GM18498 (cell line): ENCODE data around the gene PBX3.

Source experiments
- ATAC-seq: cut with Tn5 transposase; IDR thresholded peaks from one replicate; pipeline ENCODE4 v1.9.1; 2021; ENCODE audit warnings: mild to moderate bottlenecking, moderate library complexity; ENCODE audit not compliant: unreplicated experiment

PBX3 gene

GRCh38 chr9:125942125-125942524 lies 195.0 kb downstream of the PBX3 start:
- ATAC-seq = no peak

- ATAC-seq = no peak
These were observed 196.7 kb downstream of the PBX3 start for GRCh38 chr9:125943831-125944230.

GRCh38 chr9:125946397-125946796 lies 199.2 kb downstream of the PBX3 start:
- ATAC-seq = no peak

- ATAC-seq = no peak
These were observed 201.9 kb downstream of the PBX3 start for GRCh38 chr9:125948887-125949596.

- ATAC-seq = no peak
These were observed 202.7 kb downstream of the PBX3 start for GRCh38 chr9:125949703-125950460.

GRCh38 chr9:125950880-125951471 lies 203.8 kb downstream of the PBX3 start:
- no peak for ATAC-seq

- no peak for ATAC-seq
These were observed 206.3 kb downstream of the PBX3 start for GRCh38 chr9:125953314-125954019.

GRCh38 chr9:125956102-125956501 lies 208.9 kb downstream of the PBX3 start:
- no peak for ATAC-seq

- no peak for ATAC-seq
These were observed 212.1 kb downstream of the PBX3 start for GRCh38 chr9:125959315-125959714.

GRCh38 chr9:125959951-125960619 lies 212.9 kb downstream of the PBX3 start:
- ATAC-seq = no peak

- no peak for ATAC-seq
These were observed 213.5 kb downstream of the PBX3 start for GRCh38 chr9:125960626-125961025.

GRCh38 chr9:125961072-125961471 lies 213.9 kb downstream of the PBX3 start:
- no peak for ATAC-seq

- ATAC-seq = no peak
These were observed 216.8 kb downstream of the PBX3 start for GRCh38 chr9:125963932-125964331.

GRCh38 chr9:125964702-125965225 lies 217.6 kb downstream of the PBX3 start:
- ATAC-seq = no peak

- no peak for ATAC-seq
These were observed 218.3 kb downstream of the PBX3 start for GRCh38 chr9:125965477-125965876.

GRCh38 chr9:125966466-125966865 lies 219.3 kb downstream of the PBX3 start:
- no peak for ATAC-seq

- no peak for ATAC-seq
These were observed 220.0 kb downstream of the PBX3 start for GRCh38 chr9:125966959-125967711.

GRCh38 chr9:125968714-125969374 lies 221.7 kb downstream of the PBX3 start:
- no peak for ATAC-seq

- no peak for ATAC-seq
These were observed 222.3 kb downstream of the PBX3 start for GRCh38 chr9:125969462-125969861.
